Astrocyte (in vitro differentiated cells and primary cell): Measurements from ENCODE around the gene PALMD.

Experiments used
- CTCF ChIP-seq: IDR thresholded peaks from 2 replicates; pipeline ENCODE4 v1.5.1; 2011; ENCODE audit warnings: low read depth, mild to moderate bottlenecking, inconsistent platforms, low read length, moderate library complexity; ENCODE audit not compliant: insufficient read depth
- EZH2 ChIP-seq: IDR thresholded peaks from 2 replicates; pipeline ENCODE4 v1.6.1; 2012; ENCODE audit warnings: mild to moderate bottlenecking, low read length, inconsistent platforms; ENCODE audit not compliant: insufficient read depth

- TF ChIP-seq CTCF: peak; percentile 45
- no peak for TF ChIP-seq EZH2
Observed at GRCh38 chr1:99685516-99686180, 39.7 kb downstream of the PALMD start.
